ENCODE data around the gene RAB11FIP3. TPM values are rescaled to one million over a fixed set of nuclear protein-coding genes. Genes with fewer than 3 reads are reported as not detected.
A peak's percentile ranks its signal among the peaks of the same experiment; 100 is the strongest.

Gene RAB11FIP3
- total RNA-seq, 1 experiment from 2014 or later = 12.7 TPM

DNA sequence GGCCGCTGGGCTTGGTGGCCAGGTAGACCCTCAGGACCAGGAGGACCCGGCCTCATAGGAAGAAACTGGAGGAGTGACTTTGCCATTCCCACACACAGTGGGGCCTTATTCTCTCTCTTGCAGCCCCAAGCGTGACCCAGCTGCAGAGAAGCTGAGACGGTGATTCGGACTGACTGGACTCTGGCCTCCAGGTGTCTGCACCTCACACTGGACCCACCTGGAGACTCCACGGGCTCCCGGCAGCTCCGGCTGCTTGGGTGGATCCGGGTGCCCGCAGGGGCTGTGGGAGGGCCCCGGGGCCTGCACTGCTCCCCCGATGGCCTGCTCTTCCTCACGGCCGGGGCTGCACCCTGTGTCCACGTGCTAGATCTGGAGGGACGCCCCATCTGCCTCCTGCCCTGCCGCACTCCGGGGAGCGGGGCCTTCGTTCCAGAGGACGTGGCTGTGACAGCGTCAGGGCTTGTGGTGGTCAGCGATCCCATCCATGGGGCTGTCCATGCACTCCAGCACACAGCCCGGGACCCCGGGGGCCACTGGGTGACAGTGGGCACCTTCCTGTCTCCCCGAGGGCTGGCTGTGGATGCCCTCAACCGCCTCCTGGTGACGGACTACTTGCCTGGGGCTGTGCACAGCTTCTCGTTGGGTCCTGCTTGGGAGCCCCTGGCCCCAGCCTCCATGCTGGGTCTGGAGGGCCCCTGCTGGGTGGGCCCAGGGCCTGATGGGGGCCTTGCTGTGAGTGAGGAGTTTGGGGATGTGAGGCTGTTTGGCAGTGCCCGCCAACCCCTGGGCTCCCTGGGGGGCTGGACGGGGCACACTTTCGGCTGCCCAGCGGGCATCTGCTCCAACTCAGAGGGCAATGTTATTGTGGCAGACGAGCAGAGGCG is 142.2 kb downstream of the RAB11FIP3 start:
- no peak for ATAC-seq
- Histone ChIP-seq H3K36me3 (ENCODE audit: low read depth, low read length) (no peaks in the 10 kb centered on the region), H3K9me3 (ENCODE audit: low read length) (no peaks in the 10 kb centered on the region), H3K4me1 (ENCODE audit: insufficient read depth, low read length) (peaks cover 6% of the 10 kb centered on the region; the same call in 1 of the 2 replicates), H3K4me3 (ENCODE audit: low read length) (no peak overlapping the region), H3K79me2 (ENCODE audit: low read length) (peaks cover 12% of the 10 kb centered on the region), H3K27me3 (ENCODE audit: low read length) (no peaks in the 10 kb centered on the region), H3K4me2 (ENCODE audit: low read length) (no peak overlapping the region), H3K27ac (ENCODE audit: low read length) (no peak overlapping the region), H4K20me1 (ENCODE audit: low read length) (no peaks in the 10 kb centered on the region), H3F3A (ENCODE audit: low read length, unreplicated experiment) (no peaks in the 10 kb centered on the region), H3K9ac (ENCODE audit: low read length) (no peak overlapping the region), H3K9me2 (replicated peaks; ENCODE audit: low read length) (no peaks in the 10 kb centered on the region), H2AFZ (ENCODE audit: low read length) (no peak overlapping the region)
- intact Hi-C loops (cut with micrococcal nuclease) = no loop called here
- ChIA-PET POLR2A (ENCODE audit: unreplicated experiment) (no interaction called here), CTCF (no interaction called here)
- no peak for DNase-seq
- TF ChIP-seq EZH2 (IDR thresholded peaks at IDR 0.05; ENCODE audit: low read length, unreplicated experiment) = no peak
- no peak for TF ChIP-seq EZH2phosphoT487 (IDR thresholded peaks at IDR 0.05; ENCODE audit: borderline replicate concordance, low read length)
- TF ChIP-seq CTCF (conservative IDR thresholded peaks at IDR 0.05; ENCODE audit: low read depth, low read length) = no peak
- no TSS peak for BruUV-seq (replicated peaks)

DNA sequence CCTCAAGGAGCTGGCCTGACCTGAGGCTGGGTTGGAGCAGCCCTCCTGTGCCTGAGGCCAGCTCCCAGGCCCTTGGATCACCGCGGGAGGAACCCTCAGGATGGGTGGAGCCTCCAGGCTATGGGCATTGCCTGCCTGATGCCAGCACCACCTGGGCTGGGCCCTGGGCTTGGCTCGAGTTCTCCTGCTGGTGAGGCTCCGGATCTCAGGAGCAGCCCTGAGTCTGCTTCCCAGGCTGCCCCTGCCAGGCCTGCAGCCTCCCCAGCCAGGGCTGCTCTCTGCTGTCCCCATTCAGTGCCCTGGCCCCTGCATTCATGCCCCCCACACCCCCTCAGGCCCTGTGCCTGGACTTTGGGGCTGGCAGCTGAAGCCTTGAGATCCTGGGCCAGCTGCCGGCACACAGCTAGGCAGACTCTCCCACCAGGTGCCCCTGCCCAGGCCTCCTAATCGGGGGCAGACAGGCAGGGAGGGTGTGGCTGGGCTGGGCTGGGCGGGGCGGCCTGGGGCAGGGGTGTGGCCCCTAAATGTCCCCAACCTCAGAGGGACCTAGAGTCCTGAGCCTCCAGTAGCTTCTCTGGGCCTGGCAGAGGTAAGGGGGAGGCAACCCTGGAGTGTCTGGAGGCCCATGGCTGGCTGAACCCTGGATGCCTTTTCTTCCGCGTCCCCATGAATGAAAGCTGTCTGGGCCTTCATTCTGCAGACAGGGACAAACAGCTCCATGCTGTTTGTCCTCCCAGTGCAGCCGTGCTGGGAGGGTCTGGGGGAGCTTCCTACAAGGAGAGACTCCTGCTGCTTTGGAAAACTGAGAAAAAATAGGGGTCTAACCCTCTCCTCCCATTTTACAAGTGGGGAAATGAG is 143.2 kb downstream of the RAB11FIP3 start:
- ChIA-PET CTCF (no interaction called here), POLR2A (ENCODE audit: unreplicated experiment) (no interaction called here)
- intact Hi-C loops (cut with micrococcal nuclease) = no loop called here
- Histone ChIP-seq H3K36me3 (ENCODE audit: low read depth, low read length) (no peaks in the 10 kb centered on the region), H4K20me1 (ENCODE audit: low read length) (no peaks in the 10 kb centered on the region), H3F3A (ENCODE audit: low read length, unreplicated experiment) (no peaks in the 10 kb centered on the region), H3K27me3 (ENCODE audit: low read length) (no peaks in the 10 kb centered on the region), H3K4me2 (ENCODE audit: low read length) (peak overlapping the region; percentile 80), H3K79me2 (ENCODE audit: low read length) (peaks cover 12% of the 10 kb centered on the region), H2AFZ (ENCODE audit: low read length) (no peak overlapping the region), H3K9ac (ENCODE audit: low read length) (no peak overlapping the region), H3K4me3 (ENCODE audit: low read length) (no peak overlapping the region; the same call in 1 of the 2 replicates), H3K9me2 (replicated peaks; ENCODE audit: low read length) (no peaks in the 10 kb centered on the region), H3K27ac (ENCODE audit: low read length) (no peak overlapping the region), H3K4me1 (ENCODE audit: insufficient read depth, low read length) (peaks cover 6% of the 10 kb centered on the region; the same call in 1 of the 2 replicates), H3K9me3 (ENCODE audit: low read length) (no peaks in the 10 kb centered on the region)
- DNase-seq (no peak), ATAC-seq (peak; percentile 35; the same call in 1 of the 2 replicates)
- BruUV-seq (replicated peaks) = no TSS peak
- TF ChIP-seq EZH2phosphoT487 (IDR thresholded peaks at IDR 0.05; ENCODE audit: borderline replicate concordance, low read length) (no peak), CTCF (conservative IDR thresholded peaks at IDR 0.05; ENCODE audit: low read depth, low read length) (no peak), EZH2 (IDR thresholded peaks at IDR 0.05; ENCODE audit: low read length, unreplicated experiment) (no peak)
